ENCODE data around the gene ARHGAP6.

ARHGAP6 gene, protein sequence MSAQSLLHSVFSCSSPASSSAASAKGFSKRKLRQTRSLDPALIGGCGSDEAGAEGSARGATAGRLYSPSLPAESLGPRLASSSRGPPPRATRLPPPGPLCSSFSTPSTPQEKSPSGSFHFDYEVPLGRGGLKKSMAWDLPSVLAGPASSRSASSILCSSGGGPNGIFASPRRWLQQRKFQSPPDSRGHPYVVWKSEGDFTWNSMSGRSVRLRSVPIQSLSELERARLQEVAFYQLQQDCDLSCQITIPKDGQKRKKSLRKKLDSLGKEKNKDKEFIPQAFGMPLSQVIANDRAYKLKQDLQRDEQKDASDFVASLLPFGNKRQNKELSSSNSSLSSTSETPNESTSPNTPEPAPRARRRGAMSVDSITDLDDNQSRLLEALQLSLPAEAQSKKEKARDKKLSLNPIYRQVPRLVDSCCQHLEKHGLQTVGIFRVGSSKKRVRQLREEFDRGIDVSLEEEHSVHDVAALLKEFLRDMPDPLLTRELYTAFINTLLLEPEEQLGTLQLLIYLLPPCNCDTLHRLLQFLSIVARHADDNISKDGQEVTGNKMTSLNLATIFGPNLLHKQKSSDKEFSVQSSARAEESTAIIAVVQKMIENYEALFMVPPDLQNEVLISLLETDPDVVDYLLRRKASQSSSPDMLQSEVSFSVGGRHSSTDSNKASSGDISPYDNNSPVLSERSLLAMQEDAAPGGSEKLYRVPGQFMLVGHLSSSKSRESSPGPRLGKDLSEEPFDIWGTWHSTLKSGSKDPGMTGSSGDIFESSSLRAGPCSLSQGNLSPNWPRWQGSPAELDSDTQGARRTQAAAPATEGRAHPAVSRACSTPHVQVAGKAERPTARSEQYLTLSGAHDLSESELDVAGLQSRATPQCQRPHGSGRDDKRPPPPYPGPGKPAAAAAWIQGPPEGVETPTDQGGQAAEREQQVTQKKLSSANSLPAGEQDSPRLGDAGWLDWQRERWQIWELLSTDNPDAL (N-terminal part only)

DNA sequence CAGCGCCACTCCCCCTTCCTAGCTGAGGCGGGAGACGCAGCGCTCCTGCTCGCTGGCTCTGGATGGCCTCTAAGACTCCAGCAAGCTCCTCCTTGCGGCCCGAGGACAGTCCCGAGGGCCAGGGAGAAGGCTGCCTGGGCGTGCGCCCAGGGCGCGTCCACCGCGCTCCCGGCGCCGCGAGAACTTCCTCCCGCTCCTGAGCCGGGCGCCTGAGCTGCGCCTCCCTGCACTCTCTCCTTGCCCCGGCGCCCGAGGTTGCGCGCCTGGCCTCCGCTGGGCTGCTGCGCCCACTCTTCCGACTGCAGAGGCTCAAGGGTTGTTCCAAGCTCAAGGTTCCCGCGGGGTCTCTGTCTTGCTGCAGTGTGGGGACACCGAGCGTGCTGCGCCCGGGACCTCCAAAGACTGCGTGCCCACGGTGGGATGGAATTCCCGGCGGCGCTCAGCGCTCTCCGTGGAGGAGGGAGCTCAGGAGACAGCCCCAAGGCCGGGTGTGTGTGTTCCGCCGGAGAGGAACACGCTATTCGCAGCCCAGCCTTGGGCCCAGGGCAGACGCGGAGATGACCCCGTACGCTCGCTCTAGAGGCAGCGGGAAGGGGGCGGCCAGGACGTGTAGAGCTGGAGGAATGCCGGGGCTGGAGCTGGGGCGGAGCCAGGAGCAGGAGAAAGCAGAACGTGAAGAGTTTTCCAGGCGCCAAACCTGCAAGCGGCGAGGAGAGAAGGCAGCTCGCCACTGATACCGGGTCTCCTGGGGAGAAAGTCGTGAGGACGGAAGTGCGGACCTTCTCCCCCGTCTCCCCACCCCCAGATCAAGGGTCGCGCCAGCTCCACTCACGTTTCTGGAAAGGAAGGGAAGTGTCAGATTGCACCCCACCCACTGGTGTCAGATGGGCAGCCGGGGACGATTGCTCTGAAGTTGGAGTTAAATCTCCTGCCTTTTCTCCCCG, at the start of gene ARHGAP6:
Gene ARHGAP6 (minus strand): TSS at position 753 of the 944 bp plus-strand sequence. CDS start 1,092 bp downstream, outside the sequence.
- DNase-seq: no peak

DNA sequence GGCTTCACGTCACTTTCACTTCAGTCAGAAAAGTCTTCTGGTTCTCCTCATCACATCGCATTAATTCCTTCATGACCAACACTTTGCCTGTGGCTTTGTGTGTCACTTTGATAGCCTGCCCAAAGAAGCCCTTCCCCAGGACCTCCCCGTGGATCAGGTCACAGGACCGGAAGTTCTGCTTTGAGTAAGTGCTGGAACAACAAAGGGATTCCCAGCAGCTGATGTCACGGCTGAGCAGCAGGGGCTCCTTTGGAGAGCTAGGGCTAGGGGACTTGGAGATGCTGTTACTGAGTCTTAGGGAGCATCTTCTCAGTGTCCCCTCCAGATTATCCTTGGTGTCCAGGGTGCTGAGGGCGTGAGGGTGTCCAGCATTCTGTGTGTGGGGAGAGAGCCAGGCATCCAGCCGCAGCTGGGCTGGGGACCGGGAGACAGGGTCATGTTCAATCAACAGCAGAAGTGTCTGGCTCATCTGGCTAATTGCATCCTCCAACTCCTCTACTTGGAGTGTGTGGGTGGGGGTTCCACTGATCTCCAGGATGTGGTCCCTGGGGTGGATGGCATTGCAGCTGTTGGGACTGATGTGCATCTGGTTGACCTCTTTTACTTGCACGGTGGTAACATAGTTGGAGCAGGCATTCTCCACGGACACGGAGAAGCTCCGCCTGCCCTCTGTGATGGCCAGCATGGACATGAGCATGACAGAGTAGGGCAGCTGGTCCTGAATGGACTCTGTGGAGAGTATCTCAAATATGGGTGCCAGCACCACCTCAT, 39.2 kb upstream of the ARHGAP6 start:
- DNase-seq: no peak

DNA sequence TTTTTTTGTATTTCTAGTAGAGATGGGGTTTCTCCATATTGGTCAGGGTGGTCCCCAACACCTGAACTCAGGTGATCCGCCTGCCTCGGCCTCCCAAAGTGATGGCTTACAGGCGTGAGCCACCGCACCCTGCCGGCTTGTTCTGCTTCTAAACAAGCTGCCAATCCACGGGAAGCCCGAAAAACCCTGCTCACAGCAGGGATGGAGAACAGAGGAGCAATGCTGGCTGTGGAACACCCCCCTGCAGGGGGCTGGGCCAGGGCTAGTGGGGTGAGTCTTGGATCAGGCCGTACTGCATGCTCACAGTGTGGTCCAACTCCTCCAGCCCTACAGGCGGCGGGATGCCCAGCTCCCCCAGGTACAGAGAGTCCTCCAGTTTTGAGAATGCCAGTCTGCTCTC, 38.1 kb upstream of the ARHGAP6 start:
- DNase-seq: no peak

DNA sequence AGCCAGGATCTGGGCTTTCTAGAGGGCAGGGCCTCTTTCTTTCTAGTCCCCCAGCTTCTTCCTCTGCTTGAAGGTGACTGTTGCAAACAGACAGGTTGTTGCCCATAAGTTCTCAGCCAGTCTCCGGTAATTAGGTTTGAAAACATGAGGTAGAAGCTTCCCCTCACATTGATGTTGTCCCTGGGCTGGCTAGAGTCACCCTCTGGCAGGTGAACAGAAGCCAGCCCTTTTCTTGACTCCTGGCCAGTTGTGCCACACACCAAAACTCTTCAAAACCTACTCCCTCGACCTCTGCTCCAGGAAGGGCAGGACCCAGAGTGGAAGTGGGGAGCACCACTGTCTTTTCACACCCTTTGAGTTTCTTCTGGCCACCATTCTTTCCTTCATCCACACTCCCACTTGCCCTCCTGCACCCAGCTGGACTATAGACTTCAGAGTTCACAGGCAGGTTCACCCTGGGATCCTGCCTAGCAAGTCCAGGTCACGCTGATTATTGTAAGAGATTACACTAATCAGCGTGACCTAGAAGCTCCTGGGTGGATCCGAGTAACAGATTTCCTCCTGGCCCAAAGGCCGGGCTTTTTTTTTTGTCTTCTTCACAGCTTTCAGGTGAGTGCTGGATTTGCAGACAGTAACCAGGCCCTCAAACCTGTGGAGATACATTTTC, 37.4 kb upstream of the ARHGAP6 start:
- no peak for DNase-seq

DNA sequence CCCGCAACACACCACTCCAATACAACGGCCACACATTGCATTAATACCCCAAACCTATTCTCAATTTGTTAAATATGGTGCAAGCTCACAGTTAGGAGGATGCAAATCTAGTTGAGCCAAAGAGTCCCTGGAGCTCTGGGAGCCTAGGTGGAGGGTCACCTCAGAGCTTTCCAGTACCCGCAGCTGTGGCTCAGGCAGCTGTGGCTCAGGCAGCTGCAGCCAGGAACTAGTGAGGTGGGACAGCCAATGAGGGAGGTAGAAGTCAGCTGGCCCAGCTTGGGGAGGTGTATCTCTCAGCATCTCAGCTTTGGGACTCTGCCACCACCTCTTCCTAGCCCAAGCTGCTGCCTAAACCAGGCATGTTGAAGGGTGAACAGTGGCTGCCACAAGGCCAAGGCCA, 36.7 kb upstream of the ARHGAP6 start:
- no peak for DNase-seq

DNA sequence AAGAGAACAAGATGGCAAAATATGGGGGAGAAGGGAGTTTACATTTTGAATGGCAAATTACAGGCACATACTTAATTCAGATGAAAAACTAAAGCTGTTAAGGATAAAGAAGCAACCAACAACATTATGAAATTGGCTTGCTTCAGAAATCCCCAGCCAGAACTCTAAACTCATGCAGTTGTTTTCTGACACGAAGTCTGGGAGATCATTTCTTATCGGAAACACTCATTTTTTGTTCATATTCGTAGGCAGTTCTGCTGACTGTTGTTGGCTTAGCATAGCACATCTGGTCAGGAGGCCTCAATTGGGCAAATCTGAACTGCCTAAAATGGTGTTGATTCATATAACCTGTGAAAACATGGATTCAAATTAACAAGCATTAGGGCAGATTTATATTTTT, 33.0 kb upstream of the ARHGAP6 start:
- DNase-seq: no peak

DNA sequence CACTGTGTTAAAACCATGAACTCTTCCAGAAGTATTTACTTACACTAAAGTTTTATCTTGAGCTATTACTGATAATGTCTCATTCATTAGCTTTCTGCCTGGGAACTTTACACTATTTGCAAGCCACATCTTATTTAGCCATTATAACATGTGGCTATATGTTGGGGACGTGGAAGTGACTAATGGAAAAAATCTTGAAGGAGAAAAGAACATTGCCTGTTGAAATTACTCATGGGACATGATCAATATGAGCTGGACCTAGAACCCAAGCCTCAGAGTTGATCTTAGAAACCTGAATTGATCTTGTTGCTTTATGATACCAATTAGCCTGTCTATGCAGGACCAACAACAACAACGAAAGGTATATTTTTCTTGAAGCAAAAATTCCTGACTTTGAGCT, 22.5 kb upstream of the ARHGAP6 start:
- no peak for DNase-seq

DNA sequence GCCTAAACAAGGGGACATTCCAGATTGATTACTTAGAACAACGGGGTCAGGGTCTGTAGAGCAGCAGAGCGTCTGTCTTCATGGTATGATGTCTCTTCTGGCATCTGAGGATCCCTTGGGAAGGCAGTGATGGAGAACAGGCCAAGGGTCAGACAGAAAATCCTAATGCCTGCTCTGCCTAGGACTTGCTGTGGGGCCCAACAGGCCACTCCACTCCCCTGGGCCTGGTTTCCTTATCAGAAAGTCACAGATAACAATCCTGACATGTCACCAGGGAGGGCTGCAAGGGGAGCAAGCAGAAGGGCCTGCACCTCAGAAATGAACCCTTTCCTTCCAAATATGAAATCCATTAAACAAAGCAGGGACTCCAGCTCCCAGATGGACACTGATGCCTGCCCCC, 21.4 kb upstream of the ARHGAP6 start:
- DNase-seq: no peak

DNA sequence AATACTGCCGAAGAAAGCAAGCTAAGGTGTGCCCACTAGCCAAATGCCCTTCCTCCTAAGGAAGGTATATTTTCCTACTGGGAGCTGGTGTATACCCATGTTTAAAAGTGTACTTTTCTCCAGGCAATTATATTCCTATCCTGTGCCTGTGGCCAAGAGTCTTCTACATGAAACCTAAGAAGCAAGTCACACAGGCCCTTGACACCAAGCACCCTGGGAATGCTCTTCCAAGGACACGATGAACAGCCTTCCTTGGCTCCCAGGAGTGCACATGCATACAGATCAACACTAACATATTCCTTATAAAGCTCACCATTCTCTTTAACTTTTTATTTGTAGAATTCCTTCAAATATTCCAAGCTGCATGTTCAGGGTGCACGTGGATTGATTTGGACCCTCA, 17.3 kb upstream of the ARHGAP6 start:
- no peak for DNase-seq

DNA sequence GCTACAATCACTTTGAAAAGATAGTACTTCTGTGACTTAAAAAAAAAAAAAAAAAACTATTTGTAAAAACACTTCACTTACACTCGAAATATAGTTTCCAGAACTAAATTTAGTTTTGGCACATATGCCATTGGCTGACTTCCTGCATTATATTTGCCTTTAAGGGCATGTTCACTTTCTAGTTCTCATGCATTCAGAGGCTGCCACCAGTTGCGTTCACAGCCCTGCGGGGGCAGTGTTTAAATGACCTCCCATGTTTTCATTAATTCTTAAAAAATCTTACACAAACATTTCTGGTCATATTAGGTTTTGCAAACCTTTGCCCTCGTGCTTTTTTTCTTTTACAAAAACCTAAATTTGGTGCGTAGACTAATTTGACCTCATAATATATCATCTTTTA, 12.4 kb upstream of the ARHGAP6 start:
- DNase-seq: no peak

DNA sequence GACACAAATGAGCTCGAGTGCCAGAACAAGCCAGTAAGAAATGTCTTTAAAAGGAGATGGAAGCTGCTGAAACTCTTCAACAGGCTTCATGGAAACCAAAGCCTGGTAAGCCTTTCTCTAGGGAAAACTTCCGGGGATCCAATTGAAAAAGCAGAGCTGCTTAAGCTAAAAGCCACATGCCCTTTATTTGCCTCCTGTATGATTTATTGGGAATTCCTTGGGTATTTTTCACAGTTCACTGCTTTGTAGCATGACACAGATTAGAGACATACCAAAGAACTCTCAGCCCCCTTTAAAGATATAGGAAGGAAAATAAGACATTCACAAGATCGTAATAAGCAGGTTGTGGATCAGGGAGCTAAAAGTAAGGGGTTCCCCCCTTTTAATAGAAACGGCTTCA, 6.5 kb upstream of the ARHGAP6 start:
- no peak for DNase-seq

DNA sequence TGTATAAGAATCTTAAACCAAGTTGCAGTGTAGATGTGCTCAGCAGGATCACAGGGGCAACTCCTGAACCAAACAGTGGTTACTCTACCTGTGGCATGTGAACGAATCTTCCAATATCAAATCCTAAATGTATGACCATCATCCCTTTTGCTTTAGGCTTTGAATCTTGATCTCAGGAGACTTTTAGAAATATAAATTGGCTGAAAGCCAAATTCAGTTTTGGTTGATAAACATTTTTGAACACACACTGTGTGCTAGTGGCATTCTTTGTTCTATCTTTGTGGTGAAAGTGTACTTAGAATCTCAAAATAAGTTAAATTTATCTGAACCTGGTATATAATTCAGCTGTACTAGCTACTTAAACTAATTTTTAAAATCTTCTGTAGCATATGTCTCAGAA, 4.6 kb upstream of the ARHGAP6 start:
- no peak for DNase-seq

DNA sequence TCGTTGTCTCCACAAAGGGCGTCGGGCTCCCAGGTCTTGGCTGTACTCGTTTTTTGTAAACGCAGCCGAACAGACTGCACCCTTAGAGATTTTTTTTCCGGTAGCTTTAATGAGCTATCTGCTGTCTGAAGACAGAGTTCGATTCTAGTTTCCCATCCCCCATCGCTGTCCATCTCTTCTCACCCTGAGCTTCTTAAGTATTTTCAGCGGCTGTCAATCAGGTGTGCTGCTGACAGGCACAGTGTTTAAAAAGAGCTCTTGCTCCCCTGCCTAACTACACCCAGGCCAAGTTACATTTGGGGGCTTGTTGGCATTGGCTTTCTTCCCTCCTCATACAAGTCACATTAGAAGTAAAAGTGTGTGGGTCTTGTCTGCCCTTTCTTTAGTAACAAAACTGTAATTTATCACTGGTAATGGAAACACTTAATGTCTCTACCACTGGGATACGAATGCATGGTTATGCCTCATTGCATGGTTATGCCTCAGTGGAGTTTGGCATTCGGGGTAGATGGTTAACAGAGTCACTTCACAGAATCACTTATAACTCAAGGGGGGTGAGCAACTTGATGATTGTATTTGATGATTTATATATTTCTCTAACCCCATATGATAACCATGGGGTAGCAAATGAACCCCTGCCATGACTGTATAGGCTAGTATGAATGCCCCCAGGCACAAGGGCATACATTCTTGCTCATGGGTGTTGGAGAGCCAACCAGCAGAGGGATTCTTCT, 1.4 kb upstream of the ARHGAP6 start:
- DNase-seq: no peak

DNA sequence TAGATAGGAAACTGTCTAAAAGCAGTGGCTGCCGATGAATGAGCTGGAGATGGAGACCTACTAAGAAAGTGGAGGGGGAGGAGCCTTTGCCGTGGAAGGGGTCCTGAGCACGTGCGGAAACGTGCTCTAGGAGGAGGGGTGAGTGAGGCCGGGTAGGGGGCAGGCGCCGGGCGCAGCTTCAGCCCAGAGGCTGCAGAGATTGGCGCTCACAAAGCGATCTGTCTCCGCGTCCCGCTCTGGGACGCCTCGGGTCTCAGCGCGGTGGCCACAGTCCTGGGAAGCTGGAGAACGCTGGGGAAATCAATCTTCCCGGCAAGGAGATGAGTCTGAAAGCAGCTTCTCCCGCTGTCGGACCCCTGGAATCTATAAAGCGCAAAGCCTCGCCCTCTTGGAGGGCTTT, 444 bp upstream of the ARHGAP6 start:
- no peak for DNase-seq

DNA sequence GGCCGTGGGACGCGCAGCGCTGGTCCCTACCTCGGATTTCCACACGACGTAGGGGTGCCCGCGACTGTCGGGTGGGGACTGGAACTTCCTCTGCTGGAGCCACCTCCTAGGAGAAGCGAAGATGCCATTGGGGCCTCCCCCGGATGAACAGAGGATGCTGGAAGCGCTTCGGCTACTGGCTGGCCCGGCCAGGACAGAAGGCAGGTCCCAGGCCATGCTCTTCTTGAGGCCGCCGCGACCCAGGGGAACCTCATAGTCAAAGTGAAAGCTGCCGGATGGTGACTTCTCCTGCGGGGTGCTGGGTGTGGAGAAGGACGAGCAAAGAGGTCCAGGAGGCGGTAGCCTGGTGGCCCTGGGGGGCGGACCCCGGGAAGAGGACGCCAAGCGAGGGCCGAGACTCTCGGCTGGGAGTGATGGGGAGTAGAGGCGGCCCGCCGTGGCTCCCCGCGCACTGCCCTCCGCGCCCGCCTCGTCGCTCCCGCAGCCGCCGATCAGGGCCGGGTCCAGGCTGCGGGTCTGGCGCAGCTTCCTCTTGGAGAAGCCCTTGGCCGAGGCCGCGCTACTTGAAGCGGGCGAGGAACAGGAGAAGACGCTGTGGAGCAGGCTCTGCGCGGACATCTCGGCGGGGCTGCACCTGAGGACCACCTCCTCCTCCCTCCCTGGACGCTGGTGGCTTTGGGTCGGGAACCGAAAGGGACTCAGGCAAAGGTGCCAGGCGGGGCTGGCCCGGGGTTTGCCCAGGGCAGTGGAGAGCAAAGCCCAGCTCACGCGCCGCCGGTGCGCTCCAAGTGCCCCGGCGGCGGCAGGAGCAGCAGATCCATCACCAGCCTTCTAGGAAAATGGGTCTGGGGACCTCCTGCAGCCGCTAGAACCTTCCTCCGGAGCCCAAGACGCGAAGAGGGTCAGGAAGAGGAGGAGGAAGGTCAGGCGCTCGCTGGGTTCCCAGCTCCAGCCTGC, 1.2 kb downstream of the ARHGAP6 start:
- DNase-seq: no peak

DNA sequence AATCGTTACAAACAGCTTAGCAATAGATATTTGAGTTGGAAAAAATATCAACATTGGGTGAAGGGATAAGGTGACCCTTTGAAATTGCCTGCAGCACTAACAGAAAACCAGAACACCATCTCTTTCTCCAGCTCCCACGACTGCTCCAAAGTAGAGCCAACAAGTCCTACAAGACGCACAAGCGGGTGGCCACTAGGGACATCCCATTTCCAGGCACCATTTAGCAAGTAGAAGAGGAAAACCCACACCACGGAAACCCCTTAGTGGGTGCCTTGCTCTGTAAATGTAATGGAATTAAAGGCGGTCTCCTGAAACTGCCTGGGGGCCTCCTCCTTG, 1.9 kb downstream of the ARHGAP6 start:
- DNase-seq: no peak

DNA sequence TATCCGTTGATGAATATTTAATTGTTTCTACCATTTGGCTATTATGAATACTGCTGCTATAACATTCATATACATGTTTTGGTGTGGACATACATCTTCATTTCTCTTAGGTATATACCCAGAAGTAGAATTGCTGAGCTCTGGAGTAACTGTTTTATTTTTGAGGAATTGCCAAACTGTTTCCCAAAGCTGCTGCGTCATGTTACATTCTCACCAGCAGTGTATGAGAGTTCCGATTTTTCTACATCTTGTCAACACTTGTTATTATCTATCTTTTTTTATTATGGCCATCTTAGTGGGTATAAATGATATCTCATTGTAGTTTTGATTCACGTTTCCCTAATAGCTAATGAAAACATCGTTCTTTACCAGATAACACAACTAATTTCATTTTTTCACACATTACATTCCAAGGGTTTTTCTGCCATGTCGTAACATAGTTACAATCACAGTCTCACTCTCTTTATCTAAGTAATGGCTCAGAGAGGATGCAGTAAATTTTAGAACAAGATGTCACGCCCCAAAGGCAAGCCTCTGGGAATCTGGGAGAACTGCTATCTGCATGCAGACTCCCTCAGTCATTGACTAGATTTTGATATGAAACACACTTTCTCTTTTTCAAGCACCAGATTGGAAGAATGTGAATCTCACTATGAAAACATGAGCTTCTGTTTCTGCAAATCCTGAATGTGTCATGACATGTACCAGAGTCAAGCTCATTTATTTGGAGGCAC, 10.3 kb downstream of the ARHGAP6 start:
- DNase-seq: no peak

DNA sequence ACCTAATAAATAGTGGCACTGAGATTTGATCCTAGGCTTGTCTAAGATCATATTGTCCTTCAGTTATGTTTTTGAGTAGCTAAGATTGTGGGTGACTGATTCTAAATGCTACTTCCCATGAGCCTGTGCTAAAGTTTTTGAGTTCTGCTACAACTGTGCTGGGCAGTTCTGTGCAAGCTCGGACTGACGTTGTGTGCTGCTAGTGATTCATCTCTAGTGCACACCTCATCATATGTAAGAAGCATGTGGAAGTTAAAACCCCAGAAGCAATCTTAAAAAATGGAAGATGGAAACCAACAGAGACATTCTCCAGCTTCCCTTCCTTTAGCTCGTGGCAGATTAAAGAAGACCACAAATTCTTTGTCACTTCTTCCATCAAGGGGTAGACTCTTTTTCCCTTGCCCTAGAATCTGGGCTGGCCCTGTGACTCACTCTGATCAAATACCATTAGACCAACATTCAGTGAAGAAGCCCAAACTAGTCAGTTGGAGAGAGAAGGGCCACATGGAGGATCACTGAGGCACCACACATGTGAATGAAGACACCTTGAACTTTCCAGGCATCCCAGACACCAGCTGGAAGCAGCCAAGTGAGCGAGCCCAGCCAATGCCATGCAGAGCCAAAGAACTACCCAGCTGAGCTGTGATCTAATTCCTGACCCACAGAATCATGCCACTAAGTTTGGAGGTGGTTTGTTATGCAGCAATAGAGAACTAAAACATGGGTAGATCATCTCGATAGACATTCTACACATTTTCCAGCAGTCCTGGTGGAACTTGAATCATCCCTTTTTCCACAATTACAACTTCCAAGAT, 16.8 kb downstream of the ARHGAP6 start:
- no peak for DNase-seq

Data from stimulated activated CD4-positive, alpha-beta T cell treated with anti-CD3 and anti-CD28 coated beads, Interleukin-4, amount 100 ng/mL, for 24 hours (primary cell).